ENCODE measurements around the gene MVD.

DNA sequence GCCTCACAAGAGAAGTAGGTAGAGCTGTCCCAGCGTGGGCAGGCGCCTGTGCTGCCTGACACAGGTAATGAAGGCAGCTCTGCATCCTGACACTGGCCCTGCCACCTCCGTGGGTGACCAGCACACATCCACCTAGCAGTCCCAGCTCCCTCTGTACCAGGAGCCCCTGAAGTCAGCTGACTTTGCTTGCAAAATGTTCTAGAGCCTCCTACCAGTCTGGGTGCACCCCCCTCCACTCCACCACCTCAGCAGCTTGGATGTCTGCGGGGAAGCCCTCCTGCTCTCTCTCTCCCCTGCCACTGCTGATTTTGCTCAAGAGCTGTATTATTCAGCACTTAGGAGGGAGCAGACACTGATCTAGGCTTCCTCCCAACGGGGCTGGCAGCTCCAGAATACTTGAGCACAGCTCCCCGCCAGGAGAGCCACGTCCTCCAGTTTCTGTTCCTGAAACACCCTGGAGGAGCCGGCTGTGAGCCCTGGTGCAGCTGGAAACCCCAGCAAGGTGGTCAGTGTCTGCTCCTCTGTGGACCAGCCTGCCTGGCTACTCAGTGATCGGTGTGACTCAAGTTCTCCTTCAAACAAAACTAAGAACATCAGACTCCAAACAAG, 42.3 kb upstream of the MVD start:
- TF ChIP-seq JUND (IDR thresholded peaks at IDR 0.05): no peak
- no peak for TF ChIP-seq CTCF (IDR thresholded peaks at IDR 0.05 in 2 of 3, conservative IDR thresholded peaks at IDR 0.05 in 1 of 3; ENCODE audit: borderline replicate concordance in 1 of 3, insufficient read depth in 1 of 3, low read depth in 2 of 3, low read length in 2 of 3)
- TF ChIP-seq, protein P1, sequence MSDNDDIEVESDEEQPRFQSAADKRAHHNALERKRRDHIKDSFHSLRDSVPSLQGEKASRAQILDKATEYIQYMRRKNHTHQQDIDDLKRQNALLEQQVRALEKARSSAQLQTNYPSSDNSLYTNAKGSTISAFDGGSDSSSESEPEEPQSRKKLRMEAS (IDR thresholded peaks at IDR 0.05): no peak
- TF ChIP-seq POLR2A (IDR thresholded peaks at IDR 0.05; ENCODE audit: borderline replicate concordance, extremely low read depth, insufficient read depth, insufficient read length): no peak
- TF ChIP-seq SP1 (IDR thresholded peaks at IDR 0.05; ENCODE audit: low read depth): no peak
- TF ChIP-seq RAD21 (IDR thresholded peaks at IDR 0.05; ENCODE audit: low read depth): no peak
- no peak for TF ChIP-seq EZH2phosphoT487 (IDR thresholded peaks at IDR 0.05; ENCODE audit: borderline replicate concordance)
- TF ChIP-seq, protein P2, sequence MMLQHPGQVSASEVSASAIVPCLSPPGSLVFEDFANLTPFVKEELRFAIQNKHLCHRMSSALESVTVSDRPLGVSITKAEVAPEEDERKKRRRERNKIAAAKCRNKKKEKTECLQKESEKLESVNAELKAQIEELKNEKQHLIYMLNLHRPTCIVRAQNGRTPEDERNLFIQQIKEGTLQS (IDR thresholded peaks at IDR 0.05): no peak
- no peak for TF ChIP-seq ZNF274 (IDR thresholded peaks at IDR 0.05; ENCODE audit: low read depth, low read length)
- TF ChIP-seq TCF7L2 (IDR thresholded peaks at IDR 0.05; ENCODE audit: borderline replicate concordance, extremely low read depth, insufficient read depth, insufficient read length): no peak
